DND-41 (cell line): ENCODE data around the gene PLCE1.

ENCODE experiments used
- EZH2 ChIP-seq: IDR thresholded peaks from 3 replicates; pipeline ENCODE4 v1.6.1; 2012; ENCODE audit warnings: borderline replicate concordance, low read depth, mild to moderate bottlenecking, moderate library complexity, low read length, inconsistent platforms; ENCODE audit not compliant: severe bottlenecking
- TF ChIP-seq, protein P1 (sequence below): IDR thresholded peaks from 2 replicates; pipeline ENCODE4 v1.5.1; 2012; ENCODE audit warnings: borderline replicate concordance, low read length, moderate library complexity, mild to moderate bottlenecking; ENCODE audit not compliant: poor library complexity, severe bottlenecking; ENCODE audit errors: extremely low read depth

DNA sequence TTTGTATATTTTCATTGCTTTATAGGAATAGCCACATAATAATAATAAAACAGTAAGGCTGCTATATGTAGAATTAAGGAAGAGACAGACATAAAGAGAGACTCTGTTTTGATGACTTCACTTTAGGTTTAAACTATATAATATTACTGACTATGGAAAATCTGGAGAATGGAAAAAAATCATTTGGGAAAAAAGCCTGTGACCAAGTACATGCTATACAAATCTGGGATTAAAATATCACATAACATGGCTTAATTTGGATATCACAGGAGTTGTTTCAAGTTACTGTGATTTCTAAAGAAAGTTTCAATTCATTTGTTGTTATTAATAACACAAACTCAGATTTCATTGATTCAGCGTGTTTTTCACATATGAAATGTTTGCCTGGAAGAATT, 7.7 kb downstream of the PLCE1 start:
- TF ChIP-seq, protein P1, sequence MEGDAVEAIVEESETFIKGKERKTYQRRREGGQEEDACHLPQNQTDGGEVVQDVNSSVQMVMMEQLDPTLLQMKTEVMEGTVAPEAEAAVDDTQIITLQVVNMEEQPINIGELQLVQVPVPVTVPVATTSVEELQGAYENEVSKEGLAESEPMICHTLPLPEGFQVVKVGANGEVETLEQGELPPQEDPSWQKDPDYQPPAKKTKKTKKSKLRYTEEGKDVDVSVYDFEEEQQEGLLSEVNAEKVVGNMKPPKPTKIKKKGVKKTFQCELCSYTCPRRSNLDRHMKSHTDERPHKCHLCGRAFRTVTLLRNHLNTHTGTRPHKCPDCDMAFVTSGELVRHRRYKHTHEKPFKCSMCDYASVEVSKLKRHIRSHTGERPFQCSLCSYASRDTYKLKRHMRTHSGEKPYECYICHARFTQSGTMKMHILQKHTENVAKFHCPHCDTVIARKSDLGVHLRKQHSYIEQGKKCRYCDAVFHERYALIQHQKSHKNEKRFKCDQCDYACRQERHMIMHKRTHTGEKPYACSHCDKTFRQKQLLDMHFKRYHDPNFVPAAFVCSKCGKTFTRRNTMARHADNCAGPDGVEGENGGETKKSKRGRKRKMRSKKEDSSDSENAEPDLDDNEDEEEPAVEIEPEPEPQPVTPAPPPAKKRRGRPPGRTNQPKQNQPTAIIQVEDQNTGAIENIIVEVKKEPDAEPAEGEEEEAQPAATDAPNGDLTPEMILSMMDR: no peak
- TF ChIP-seq EZH2: no peak
